ENCODE data around the gene CCDC88C.

DNA sequence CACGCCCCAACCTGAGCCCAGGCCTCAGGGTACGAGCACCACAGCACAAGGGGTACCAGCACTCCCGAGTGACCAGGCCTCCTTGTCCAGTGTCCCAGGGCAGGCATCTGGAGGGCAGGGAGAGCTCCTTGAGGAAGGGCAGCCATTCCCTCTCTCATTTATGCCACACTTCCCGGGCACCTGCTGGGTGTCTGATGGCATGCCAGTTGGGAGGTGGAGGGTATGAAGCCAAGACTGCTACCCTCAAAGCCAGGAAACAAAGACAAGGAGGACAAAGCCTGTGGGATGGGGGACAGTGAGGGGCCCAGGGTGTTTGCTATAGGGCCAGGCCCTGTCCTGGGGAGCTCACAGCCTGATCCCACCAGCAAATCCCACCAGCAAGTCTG is 45.6 kb downstream of the CCDC88C start:
- TF ChIP-seq, protein P1, sequence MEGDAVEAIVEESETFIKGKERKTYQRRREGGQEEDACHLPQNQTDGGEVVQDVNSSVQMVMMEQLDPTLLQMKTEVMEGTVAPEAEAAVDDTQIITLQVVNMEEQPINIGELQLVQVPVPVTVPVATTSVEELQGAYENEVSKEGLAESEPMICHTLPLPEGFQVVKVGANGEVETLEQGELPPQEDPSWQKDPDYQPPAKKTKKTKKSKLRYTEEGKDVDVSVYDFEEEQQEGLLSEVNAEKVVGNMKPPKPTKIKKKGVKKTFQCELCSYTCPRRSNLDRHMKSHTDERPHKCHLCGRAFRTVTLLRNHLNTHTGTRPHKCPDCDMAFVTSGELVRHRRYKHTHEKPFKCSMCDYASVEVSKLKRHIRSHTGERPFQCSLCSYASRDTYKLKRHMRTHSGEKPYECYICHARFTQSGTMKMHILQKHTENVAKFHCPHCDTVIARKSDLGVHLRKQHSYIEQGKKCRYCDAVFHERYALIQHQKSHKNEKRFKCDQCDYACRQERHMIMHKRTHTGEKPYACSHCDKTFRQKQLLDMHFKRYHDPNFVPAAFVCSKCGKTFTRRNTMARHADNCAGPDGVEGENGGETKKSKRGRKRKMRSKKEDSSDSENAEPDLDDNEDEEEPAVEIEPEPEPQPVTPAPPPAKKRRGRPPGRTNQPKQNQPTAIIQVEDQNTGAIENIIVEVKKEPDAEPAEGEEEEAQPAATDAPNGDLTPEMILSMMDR (IDR thresholded peaks at IDR 0.05; ENCODE audit: insufficient read depth, low read depth, low read length): no peak
- no peak for TF ChIP-seq EZH2 (IDR thresholded peaks at IDR 0.05; ENCODE audit: insufficient read depth, low read length)
